Spinal cord (tissue), 10 donors: ENCODE results near the gene TBL1XR1. TPM values are rescaled to one million over a fixed set of nuclear protein-coding genes. Genes with fewer than 3 reads are reported as not detected.
"Not testable (repeated sequence)": the region's sequence is repeated elsewhere in the genome, so short reads cannot be mapped to it uniquely, and the experiment has no call there.

Experiments used
- DNase-seq, 6 donors: peaks; one replicate each; pipeline versions ENCODE4 v3.0.0 to v3.0.0-alpha.2; 2013 to 2015; ENCODE audit warnings: low spot score in 6 of 6, low read depth in 4 of 6
- H3K27ac ChIP-seq: one replicate; pipeline ENCODE4 v1.5.1; 2013; ENCODE audit warnings: low read depth, low read length, control low read depth
- H3K27me3 ChIP-seq: one replicate; pipeline ENCODE4 v1.6.1; 2013; ENCODE audit warnings: low read length; ENCODE audit not compliant: control insufficient read depth, insufficient read depth
- H3K36me3 ChIP-seq: one replicate; pipeline ENCODE4 v1.6.1; 2013; ENCODE audit warnings: low read length; ENCODE audit not compliant: control insufficient read depth, insufficient read depth
- H3K4me1 ChIP-seq: one replicate; pipeline ENCODE4 v1.6.1; 2013; ENCODE audit warnings: low read length; ENCODE audit not compliant: control insufficient read depth, insufficient read depth
- H3K4me3 ChIP-seq: one replicate; pipeline ENCODE4 v1.5.1; 2013; ENCODE audit warnings: low read depth, low read length, control low read depth
- H3K9me3 ChIP-seq: one replicate; pipeline ENCODE4 v1.6.1; 2013; ENCODE audit warnings: low read length; ENCODE audit not compliant: control insufficient read depth, insufficient read depth
- WGBS: methylation state at CpG from one replicate; pipeline ENCODE4 v1.1.5; 2013; ENCODE audit warnings: missing lambda C conversion rate; ENCODE audit not compliant: insufficient coverage; 5-methylcytosine and 5-hydroxymethylcytosine counted together
- polyA plus RNA-seq, 2 donors: library from polyadenylated mRNA; unstranded; fragments of 120-200 nt; gene quantifications; one replicate each; pipeline ENCODE4 v1.2.1, GENCODE V29; 2013; ENCODE audit not compliant: insufficient read length in 2 of 2
- total RNA-seq, 2 donors: library from RNA; depleted of rRNA in 1 of 2; stranded (reverse); fragments of 120-200 nt in 1 of 2; fragments of >200 nt in 1 of 2; gene quantifications; one replicate each; pipeline versions ENCODE4 v1.2.3 to v1.2.4, GENCODE V29; 2013 to 2014
- donor health status: healthy.

TBL1XR1 gene
- total and polyA plus RNA-seq, 4 donors: 81.6 to 193 (median 110) TPM

- Histone ChIP-seq H3K4me3 (no peak overlapping the region), H3K27ac (no peak overlapping the region), H3K9me3 (no peaks in the 10 kb centered on the region), H3K27me3 (no peaks in the 10 kb centered on the region), H3K36me3 (peaks cover 11% of the 10 kb centered on the region), H3K4me1 (peaks cover under 1% of the 10 kb centered on the region)
- 33% methylated on average over 1 of the region's 3 CpGs for WGBS
- DNase-seq: no peak
Measured at GRCh38 chr3:177034832-177035475, 162.3 kb downstream of the TBL1XR1 start.

GRCh38 chr3:177026505-177027277 lies 170.6 kb downstream of the TBL1XR1 start:
- Histone ChIP-seq H3K4me3 (no peak overlapping the region), H3K27ac (no peak overlapping the region), H3K36me3 (peaks cover 7% of the 10 kb centered on the region), H3K4me1 (no peaks in the 10 kb centered on the region), H3K9me3 (no peaks in the 10 kb centered on the region), H3K27me3 (no peaks in the 10 kb centered on the region)
- no peak for DNase-seq
- 100% methylated on average over 1 of the region's 3 CpGs for WGBS

DNA sequence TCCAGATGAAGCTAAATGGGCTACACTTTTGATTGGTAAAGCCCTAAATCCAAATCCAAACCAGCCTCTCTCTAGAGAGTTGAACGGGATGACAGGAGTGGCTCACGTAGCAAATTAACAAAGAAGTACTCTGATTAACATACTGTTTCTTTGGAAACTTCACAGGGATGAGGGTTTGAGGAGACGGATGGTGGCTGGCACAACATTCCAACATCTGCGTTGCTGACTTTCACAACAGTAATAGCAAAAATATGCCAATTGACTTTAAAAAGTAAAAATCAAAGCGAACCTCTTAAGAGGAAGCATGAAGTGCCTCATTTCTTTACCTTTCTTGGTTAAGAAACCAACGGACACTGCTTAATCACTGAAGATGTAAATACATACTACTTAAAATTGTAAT lies 181.4 kb downstream of the TBL1XR1 start:
- Histone ChIP-seq H3K9me3 (no peaks in the 10 kb centered on the region), H3K4me1 (no peaks in the 10 kb centered on the region), H3K36me3 (peaks cover 2% of the 10 kb centered on the region), H3K27ac (no peak overlapping the region), H3K27me3 (no peaks in the 10 kb centered on the region), H3K4me3 (no peak overlapping the region)
- no CpG with 5 or more reads among the region's 6 CpGs for WGBS
- no peak for DNase-seq

- DNase-seq: no peak
- no peak overlapping the region for H3K4me3 ChIP-seq
- WGBS: 85% methylated on average over 5 of the region's 8 CpGs
- H3K9me3 ChIP-seq: no peaks in the 10 kb centered on the region
- no peak overlapping the region for H3K27ac ChIP-seq
- no peaks in the 10 kb centered on the region for H3K4me1 ChIP-seq
- peaks cover 2% of the 10 kb centered on the region for H3K36me3 ChIP-seq
- H3K27me3 ChIP-seq: no peaks in the 10 kb centered on the region
Measured at GRCh38 chr3:177013681-177014280, 183.5 kb downstream of the TBL1XR1 start.

GRCh38 chr3:177005718-177006405 lies 191.4 kb downstream of the TBL1XR1 start:
- DNase-seq: no peak
- no peaks in the 10 kb centered on the region for H3K4me1 ChIP-seq
- H3K9me3 ChIP-seq: peaks cover 9% of the 10 kb centered on the region
- no peak overlapping the region for H3K4me3 ChIP-seq
- H3K27me3 ChIP-seq: no peaks in the 10 kb centered on the region
- H3K27ac ChIP-seq: no peak overlapping the region
- H3K36me3 ChIP-seq: no peaks in the 10 kb centered on the region

- not testable (repeated sequence) for H3K4me1 ChIP-seq, H3K27me3 ChIP-seq, H3K36me3 ChIP-seq, H3K27ac ChIP-seq, H3K4me3 ChIP-seq, H3K9me3 ChIP-seq, DNase-seq
- WGBS: no CpG with 5 or more reads among the region's 2 CpGs
Measured at GRCh38 chr3:177000159-177000558, 197.1 kb downstream of the TBL1XR1 start.

DNA sequence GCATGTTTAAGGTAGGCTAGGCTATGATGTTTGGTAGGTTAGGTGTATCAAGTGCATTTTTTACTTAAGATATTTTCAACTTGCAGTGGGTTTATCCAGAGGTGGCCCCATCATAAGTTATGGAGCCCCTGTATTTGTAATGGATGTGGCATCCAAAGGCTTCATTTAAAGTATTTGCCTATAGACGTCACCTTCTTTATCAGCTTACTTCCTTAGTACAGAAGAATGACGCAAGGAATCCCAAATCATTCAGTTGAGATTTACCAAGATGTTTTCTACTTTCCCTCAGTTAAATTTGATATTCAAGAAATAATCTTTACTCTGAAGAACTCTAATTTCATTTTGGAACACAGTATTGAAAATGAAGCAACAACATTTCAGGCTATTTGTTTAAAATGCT lies 201.3 kb downstream of the TBL1XR1 start:
- no peak overlapping the region for H3K27ac ChIP-seq
- no peak overlapping the region for H3K4me3 ChIP-seq
- H3K36me3 ChIP-seq: no peaks in the 10 kb centered on the region
- H3K27me3 ChIP-seq: no peaks in the 10 kb centered on the region
- WGBS: no CpG with 5 or more reads among the region's 2 CpGs
- no peaks in the 10 kb centered on the region for H3K4me1 ChIP-seq
- peaks cover 4% of the 10 kb centered on the region for H3K9me3 ChIP-seq
- no peak for DNase-seq

DNA sequence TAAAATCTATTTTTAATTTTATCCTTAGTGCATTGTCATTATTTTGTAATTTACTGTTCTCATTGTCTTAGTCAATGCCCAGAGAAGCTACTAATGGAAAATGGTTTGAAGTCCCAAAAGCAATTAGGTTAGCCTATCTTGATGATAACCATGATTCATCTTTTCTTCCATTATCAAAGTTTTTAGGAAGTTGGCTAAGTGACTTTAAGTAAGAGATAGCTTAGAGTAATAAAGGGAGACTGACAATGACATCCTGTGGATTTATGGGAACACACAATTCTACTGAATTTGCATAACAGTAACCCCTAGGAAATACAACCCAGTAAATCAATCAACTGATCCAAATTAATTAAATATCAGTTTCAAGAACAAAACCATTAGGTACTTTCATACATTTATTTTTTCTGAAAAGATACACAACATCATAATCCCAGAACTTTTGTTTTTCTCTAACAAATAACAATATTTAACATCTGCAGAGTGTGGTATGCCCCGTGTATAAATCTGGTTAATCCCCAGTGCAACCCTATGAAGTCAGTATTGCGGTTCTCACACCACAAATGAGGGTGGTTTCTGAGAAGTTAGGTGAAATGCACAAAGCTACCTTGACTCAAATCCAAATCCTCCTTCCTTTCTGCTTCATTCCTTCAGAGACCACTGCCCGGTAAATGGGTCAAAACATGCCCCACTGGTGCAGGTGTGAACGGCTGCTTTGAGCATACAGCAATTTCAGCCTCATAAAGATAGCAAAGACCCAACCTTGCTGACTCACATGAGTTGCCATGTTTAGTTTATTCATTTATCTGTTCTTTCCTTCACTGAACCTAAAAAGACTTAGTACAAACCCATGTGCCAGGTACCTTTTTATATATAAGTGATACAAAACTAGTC lies 202.1 kb downstream of the TBL1XR1 start:
- H3K27me3 ChIP-seq: no peaks in the 10 kb centered on the region
- no peaks in the 10 kb centered on the region for H3K36me3 ChIP-seq
- no peaks in the 10 kb centered on the region for H3K4me1 ChIP-seq
- H3K4me3 ChIP-seq: no peak overlapping the region
- DNase-seq: no peak
- 100% methylated on average over 1 of the region's 4 CpGs for WGBS
- H3K9me3 ChIP-seq: peaks cover 4% of the 10 kb centered on the region
- no peak overlapping the region for H3K27ac ChIP-seq

DNA sequence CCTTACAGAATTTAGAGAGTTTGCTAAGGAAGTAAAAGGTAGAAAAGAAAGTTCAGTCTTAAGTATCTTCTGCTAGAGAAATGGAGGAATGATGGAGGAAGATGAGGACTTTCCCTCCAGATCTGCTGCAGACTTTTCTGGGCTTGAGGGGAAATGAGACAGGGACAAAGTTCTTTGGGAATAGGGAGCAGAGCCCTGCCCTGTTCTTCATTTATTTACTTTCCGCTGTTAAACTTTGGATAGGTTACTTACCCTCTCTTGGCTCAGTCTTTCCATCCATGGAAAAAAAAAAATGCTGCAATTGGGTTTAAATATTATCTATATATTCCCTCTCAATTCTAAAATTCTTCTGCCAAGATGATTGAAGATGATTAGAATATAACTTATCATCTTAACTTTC lies 202.9 kb downstream of the TBL1XR1 start:
- no CpG with 5 or more reads among the region's 1 CpG for WGBS
- Histone ChIP-seq H3K9me3 (peaks cover 4% of the 10 kb centered on the region), H3K36me3 (no peaks in the 10 kb centered on the region), H3K27me3 (no peaks in the 10 kb centered on the region), H3K4me3 (no peak overlapping the region), H3K27ac (no peak overlapping the region), H3K4me1 (no peaks in the 10 kb centered on the region)
- no peak for DNase-seq
